ENCODE data around the gene CXCL3. TPM values are rescaled to one million over a fixed set of nuclear protein-coding genes. Genes with fewer than 3 reads are reported as not detected.
A peak's percentile ranks its signal among the peaks of the same experiment; 100 is the strongest.
"Not testable (repeated sequence)": the region's sequence is repeated elsewhere in the genome, so short reads cannot be mapped to it uniquely, and the experiment has no call there.

Gene CXCL3
- 1.1 and 1.5 TPM in 2 replicates for total RNA-seq (2014; rRNA removed; shearing (Covaris generic))

DNA sequence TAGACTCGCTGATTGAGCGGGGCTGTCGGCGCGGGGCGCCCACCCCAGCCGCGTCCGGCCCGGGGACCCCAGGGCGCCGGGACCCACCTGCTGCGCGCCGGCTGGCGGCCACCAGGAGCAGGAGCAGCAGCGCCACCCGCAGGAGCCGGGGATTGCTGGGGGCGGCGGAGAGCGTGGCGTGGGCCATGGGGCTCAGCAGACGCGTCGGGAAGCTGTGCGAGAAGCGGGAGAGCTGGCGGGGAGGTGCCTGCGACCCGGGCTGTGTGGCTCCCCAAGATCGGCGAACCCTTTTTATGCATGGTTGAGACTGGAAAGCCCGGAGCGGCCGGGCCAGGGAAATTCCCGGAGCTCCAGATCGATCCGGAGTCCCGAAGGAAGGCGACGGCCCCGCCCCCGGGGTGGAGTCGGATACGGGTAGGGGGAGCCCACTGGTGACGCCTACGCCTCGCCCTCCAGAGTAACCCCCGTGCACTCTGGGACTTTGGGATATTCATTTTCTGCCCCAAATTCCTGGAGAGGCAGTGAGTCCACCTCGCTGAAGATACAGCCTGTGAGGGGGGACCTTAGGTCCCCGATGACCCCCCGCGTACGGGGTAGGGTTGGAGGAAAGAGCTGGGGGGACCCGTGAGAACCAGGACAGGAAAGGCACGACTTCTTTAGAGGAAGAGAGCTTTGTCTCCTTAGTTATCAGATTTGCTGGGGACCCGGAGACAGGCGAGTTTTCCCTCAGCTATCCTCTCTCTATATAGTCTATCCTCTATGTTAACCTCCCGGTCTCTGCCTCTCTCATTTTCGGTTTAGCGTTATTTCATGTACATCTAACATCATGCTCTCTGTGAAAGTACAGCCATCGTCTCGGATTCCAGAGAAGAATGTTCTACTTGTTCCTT, at the start of gene CXCL3:
CXCL3 (minus strand) TSS at position 265 of the 890 bp plus-strand sequence; CDS start at position 187, 78 bp downstream.
- peak; percentile 54 for DNase-seq (ENCODE audit: low spot score)

DNA sequence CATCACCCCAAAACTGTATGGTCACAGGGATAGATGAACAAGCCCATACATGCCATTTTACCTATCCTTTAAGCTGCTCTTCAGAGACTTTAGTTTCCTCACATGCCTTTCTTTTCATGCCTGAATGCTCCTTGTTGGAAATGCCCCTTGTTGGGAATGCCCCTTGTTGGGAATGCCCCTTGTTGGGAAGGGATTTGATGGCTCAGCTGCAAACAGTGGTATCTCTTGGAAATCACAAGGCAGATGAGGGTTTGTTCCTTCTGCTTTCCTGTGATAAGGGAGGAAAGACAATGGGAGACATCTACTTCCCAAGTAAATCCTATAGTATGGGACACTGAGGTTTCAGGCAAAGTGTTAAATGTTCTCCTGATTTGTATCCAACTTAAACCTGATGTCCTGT, 49.0 kb upstream of the CXCL3 start:
- no peak for DNase-seq (ENCODE audit: low spot score)

DNA sequence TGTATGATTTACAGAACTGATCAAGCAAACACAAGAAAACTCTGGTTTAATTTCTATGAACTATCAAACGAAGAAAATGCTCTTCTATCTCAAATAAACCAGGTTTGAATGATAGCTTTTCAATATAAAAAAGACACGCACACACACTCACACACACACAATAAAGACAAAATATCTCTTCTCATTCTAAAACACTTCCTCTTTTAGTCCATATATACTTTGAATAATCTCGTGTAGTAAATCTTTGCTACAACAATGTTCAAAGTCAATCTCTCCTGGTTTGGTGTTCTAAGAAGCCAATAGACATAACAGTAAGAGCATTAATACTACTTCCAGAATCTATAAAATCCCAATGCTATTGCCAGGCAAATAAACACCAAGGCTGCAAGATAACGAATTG, 47.2 kb upstream of the CXCL3 start:
- DNase-seq (ENCODE audit: low spot score): no peak

DNA sequence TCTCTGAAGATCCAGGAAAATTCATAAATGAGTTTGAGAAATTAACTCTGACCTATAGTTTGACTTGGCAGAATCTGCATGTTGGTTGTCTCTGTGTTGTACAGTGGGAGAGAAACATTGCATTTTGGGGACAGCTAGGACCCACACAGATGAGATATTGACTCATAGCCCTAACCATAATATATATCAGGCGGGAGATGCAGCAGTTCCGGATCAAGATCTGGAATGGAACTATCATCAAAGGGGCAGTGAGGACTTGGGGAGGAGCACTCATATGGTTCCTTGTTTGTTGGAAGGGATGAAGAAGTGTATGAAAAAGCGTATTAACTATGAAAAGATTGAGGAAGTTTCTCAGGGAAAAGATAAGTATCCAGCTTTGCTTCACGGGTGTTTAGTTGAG, 46.5 kb upstream of the CXCL3 start:
- no peak for DNase-seq (ENCODE audit: low spot score)

GRCh38 chr4:74083546-74083945, 45.1 kb upstream of the CXCL3 start:
- DNase-seq (ENCODE audit: low spot score): no peak

DNA sequence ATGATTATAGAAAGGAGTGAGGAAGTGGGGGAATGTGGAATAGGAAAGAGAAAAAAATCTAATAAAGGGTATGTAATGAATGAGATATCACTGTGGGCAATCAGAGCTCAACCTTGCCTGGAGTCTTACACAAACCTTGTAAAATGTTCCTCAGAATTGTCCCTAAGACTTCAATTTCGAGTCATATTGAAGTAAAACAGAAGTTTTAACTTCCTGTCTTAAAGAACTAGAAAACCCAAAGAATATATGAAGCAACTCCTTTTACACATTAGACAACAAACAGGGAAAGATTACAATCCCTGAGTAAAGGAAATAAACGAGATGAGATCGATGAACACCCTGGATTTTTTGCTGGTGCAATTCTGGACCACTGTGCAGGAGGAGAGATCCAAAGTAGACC, 42.5 kb upstream of the CXCL3 start:
- no peak for DNase-seq (ENCODE audit: low spot score)

DNA sequence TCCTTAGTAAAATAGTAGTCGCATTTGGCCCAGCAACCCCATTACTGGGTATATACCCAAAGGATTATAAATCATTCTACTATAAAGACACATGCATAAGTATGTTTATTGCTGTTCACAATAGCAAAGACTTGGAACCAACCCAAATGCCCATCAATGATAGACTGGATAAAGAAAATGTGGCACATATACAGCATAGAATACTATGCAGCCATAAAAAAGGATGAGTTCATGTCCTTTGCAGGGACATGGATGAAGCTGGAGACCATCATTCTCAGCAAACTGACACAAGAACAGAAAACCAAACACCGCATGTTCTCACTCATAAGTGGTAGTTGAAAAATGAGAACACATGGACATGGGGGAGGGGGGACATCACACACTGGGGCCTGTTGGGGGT, 41.9 kb upstream of the CXCL3 start:
- not testable (repeated sequence) for DNase-seq (ENCODE audit: low spot score)

GRCh38 chr4:74079024-74079423, 40.5 kb upstream of the CXCL3 start:
- not testable (repeated sequence) for DNase-seq (ENCODE audit: low spot score)

DNA sequence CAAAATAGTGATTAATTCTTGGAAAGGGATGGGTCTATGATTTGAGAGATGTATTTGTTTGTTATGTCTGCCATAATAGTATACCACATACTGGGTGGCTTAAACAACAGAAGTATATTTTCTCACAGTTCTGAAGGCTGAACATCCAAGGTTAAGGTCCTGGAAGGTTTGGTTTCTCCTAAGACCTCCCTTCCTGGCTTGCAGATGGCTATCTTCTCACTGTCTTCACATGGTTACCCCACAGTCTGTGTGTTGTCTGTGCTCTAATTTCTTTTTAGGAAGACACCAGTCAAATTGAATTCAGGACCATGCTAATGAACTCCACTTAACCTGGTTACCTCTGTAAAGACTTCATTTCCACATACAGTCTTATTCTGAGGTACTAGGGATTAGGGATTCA, 34.9 kb upstream of the CXCL3 start:
- no peak for DNase-seq (ENCODE audit: low spot score)

DNA sequence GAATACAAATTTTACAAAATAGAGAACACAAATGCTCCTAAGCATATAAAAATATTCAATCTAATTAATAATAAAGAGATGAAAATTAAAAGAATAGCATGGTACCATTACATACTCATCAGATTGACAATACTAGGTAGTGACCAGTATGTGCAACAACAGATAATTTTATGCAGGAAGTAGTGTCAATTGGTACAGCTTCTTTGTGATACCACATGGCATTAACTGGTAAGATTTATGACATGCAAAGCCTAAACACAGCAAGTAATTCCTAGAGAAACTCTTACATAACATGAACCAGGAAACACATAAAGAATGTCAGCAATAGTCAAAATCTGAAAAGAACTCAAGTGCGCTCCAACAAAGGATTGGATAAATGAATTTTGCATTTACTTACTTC, 34.2 kb upstream of the CXCL3 start:
- no peak for DNase-seq (ENCODE audit: low spot score)

DNA sequence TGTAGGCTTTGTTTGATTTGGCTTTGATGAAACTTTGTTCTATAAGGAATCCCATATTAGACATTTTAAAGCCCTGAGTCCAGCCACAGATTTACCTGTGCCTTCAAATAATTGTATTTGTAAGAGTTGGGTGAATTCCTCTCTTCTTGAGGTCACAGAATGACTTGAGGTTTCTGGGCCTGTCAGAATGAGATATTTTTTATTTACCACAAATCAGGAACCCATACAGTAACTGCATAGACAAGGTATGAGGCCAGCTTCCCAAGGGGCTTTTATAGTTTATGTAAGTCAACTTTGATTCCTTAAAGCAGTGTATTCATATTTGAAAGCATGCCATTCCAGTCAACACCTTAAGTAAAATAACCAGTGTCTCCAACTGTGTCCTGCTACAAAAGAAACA, 29.1 kb upstream of the CXCL3 start:
- no peak for DNase-seq (ENCODE audit: low spot score)

DNA sequence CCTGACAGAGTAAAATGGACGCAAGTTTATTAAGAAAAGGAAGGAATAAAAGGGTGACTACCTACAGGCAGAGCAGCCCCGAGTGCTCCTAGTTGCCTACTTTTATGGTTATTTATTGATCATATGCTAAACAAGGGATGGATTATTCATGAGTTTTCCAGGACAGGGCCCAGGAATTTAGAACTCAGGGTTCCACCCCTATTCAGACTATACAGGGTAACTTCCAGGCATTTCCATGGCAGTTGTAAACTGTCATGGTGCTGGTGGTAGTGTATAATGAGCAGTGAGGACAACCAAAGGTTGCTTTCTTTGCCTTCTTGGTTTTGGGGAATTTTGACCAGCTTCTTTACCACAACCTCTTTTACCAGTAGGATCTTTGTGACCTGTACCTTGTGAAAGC, 27.7 kb upstream of the CXCL3 start:
- no peak for DNase-seq (ENCODE audit: low spot score)

GRCh38 chr4:74065115-74065642, 26.7 kb upstream of the CXCL3 start:
- no peak for DNase-seq (ENCODE audit: low spot score)

- DNase-seq (ENCODE audit: low spot score): peak; percentile 10
Measured at GRCh38 chr4:74063859-74064258, 25.4 kb upstream of the CXCL3 start.

DNA sequence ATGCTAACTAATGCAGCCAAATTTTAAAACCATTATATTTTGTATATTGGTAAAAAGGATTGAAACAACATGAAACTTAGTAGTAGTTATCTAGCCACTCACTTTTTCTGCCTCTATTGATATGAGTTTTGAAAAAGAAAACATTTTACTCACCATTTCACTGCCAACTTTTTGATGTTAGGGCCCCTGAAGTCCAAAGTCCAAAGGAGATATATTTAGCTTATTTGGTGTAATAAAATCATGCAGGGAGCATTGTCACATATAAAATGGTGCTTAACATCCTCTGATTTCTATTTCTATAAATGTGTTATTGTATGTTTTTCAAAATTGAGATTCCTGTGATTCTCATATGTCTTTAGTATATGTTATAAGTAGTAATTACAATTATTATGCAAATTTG, 24.5 kb upstream of the CXCL3 start:
- DNase-seq (ENCODE audit: low spot score): peak; percentile 29

DNA sequence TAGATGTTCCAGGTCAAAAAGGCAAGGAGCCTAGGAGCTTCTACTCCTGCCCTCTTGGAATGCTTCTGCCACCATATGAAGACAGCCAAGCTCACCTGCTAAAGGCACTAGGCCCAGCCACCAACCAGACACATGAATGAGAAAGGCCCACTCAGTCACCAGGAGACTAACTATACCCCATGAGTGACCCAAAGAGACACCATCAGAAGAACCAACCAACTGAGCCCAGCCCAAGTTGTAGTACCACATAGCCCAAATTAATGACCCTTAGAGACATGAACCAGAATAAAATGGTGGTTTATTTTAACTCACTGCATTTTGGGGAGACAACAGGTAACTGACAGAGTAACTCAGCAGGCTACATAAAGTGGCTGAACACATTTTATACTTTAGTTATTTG, 22.9 kb upstream of the CXCL3 start:
- no peak for DNase-seq (ENCODE audit: low spot score)

GRCh38 chr4:74059161-74059829, 20.8 kb upstream of the CXCL3 start:
- DNase-seq (ENCODE audit: low spot score): no peak

DNA sequence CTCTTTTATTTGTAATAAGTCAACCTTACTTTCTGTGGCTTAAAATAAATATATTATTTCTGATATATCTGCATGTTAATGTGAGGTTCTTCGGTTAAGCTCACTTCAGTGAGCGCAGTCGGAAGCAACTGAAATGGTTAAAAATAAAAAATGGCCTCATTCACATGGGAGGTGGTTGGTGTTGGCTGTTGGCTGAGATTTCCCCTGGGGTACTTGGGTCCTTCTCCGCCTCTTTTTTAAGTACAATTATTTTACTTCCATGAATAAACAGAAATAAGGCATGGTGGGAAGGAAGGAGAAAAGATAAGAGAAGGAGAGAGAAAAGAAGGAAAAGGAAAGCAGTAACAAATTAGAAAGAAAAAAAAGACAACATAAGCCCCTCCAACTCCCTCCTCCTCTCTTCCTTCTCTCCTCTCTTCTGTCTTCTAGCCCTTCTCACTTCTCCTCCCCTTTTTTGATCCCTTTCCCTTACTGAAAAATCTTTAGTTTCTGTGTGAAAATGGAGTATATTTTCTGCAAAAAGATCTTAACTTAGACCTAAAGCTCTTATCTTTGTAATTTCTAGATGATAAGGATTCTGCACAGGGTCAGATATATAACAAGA, 19.7 kb upstream of the CXCL3 start:
- no peak for DNase-seq (ENCODE audit: low spot score)

- no peak for DNase-seq (ENCODE audit: low spot score)
Measured at GRCh38 chr4:74057588-74057987, 19.1 kb upstream of the CXCL3 start.

GRCh38 chr4:74056858-74057562, 18.5 kb upstream of the CXCL3 start:
- peak; percentile 65 for DNase-seq (ENCODE audit: low spot score)

- peak; percentile 59 for DNase-seq (ENCODE audit: low spot score)
Measured at GRCh38 chr4:74056114-74056857, 17.8 kb upstream of the CXCL3 start.
